ENCODE data around the gene BAD.

BAD gene

DNA sequence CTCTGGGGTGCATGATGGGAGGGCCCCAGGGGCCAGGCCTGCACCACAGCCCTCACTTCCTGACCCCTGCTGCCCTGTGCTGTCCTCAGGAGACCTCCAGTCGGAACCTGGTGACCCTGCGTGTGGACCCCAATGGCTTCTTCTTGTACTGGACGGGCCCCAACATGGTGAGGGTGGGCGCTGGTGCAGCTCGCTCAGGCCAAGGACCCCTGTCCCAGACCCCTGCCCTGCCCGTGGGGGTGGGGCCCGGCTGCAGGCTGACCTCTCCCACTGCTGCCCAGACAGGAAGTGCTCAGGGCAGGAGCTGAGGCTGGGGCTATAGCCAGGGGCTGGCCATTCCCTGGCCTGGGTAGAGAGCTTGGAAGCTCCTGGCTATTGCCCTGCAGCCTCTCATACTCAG, 30.1 kb downstream of the BAD start:
- no peak for DNase-seq (ENCODE audit: low read depth)
- TF ChIP-seq, protein P1, sequence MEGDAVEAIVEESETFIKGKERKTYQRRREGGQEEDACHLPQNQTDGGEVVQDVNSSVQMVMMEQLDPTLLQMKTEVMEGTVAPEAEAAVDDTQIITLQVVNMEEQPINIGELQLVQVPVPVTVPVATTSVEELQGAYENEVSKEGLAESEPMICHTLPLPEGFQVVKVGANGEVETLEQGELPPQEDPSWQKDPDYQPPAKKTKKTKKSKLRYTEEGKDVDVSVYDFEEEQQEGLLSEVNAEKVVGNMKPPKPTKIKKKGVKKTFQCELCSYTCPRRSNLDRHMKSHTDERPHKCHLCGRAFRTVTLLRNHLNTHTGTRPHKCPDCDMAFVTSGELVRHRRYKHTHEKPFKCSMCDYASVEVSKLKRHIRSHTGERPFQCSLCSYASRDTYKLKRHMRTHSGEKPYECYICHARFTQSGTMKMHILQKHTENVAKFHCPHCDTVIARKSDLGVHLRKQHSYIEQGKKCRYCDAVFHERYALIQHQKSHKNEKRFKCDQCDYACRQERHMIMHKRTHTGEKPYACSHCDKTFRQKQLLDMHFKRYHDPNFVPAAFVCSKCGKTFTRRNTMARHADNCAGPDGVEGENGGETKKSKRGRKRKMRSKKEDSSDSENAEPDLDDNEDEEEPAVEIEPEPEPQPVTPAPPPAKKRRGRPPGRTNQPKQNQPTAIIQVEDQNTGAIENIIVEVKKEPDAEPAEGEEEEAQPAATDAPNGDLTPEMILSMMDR (IDR thresholded peaks at IDR 0.05; ENCODE audit: low read depth, low read length), result no peak
- TF ChIP-seq POLR2A (IDR thresholded peaks at IDR 0.05; ENCODE audit: extremely low read depth, insufficient read length) (no peak), MYC (IDR thresholded peaks at IDR 0.05; ENCODE audit: low read depth, low read length) (no peak)
- TF ChIP-seq, protein P2, sequence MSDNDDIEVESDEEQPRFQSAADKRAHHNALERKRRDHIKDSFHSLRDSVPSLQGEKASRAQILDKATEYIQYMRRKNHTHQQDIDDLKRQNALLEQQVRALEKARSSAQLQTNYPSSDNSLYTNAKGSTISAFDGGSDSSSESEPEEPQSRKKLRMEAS (IDR thresholded peaks at IDR 0.05; ENCODE audit: low read depth, low read length), result no peak

DNA sequence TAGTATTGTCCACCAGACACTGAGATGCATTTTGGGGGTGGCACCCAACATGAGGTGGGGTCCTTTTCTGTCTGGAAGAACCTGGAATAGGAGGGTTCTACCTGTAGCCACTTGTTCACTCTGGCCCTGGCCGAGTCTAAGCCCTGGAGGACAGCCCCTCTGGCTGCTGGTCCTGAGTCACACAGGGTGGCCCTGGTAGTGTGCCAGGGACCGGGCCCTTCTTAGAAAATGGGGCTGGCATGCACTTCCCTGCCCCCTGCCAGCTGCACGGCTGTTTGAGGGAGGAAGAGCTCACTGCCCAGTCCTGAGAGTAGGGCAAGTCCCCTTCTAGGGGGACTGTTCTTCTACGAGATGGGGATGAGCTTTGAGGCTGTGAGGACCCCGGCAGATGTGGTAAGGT, 31.0 kb downstream of the BAD start:
- DNase-seq (ENCODE audit: low read depth), result no peak

More for the DNA sequence above, 30.1 kb downstream of the BAD start:
- H3K4me3 ChIP-seq (ENCODE audit: low read depth, low read length), result no peak overlapping the region

DNA sequence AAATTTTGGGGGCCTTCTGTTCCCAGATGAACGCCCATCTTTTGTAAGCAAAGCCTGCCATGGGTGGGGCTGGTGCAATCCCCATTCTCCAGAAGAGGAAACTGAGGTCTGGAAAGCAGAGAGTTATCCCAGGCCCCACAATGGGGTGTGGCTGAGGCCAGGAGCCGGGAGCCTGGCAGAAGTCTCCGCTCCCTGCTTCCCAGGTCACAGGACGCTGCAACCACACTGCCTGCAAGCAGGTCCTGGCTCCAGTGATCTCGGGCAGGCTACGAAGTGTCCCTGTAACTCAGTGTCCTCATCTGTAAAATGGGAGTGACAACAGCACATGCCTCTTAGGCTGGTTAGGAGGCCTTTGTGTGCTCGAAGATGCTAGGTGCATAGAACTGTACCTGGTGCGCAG, 31.4 kb downstream of the BAD start:
- no peak for TF ChIP-seq POLR2A (IDR thresholded peaks at IDR 0.05; ENCODE audit: extremely low read depth, insufficient read length)
- no peak for TF ChIP-seq MYC (IDR thresholded peaks at IDR 0.05; ENCODE audit: low read depth, low read length)
- TF ChIP-seq, protein P2 (IDR thresholded peaks at IDR 0.05; ENCODE audit: low read depth, low read length), result no peak
- TF ChIP-seq, protein P1 (IDR thresholded peaks at IDR 0.05; ENCODE audit: low read depth, low read length), result no peak
- DNase-seq (ENCODE audit: low read depth), result no peak
- H3K4me3 ChIP-seq (ENCODE audit: low read depth, low read length), result no peak overlapping the region

More for the DNA sequence above, 31.0 kb downstream of the BAD start:
- no peak overlapping the region for H3K4me3 ChIP-seq (ENCODE audit: low read depth, low read length)
- TF ChIP-seq, protein P1 (IDR thresholded peaks at IDR 0.05; ENCODE audit: low read depth, low read length), result no peak
- no peak for TF ChIP-seq MYC (IDR thresholded peaks at IDR 0.05; ENCODE audit: low read depth, low read length)
- TF ChIP-seq, protein P2 (IDR thresholded peaks at IDR 0.05; ENCODE audit: low read depth, low read length), result no peak
- no peak for TF ChIP-seq POLR2A (IDR thresholded peaks at IDR 0.05; ENCODE audit: extremely low read depth, insufficient read length)

DNA sequence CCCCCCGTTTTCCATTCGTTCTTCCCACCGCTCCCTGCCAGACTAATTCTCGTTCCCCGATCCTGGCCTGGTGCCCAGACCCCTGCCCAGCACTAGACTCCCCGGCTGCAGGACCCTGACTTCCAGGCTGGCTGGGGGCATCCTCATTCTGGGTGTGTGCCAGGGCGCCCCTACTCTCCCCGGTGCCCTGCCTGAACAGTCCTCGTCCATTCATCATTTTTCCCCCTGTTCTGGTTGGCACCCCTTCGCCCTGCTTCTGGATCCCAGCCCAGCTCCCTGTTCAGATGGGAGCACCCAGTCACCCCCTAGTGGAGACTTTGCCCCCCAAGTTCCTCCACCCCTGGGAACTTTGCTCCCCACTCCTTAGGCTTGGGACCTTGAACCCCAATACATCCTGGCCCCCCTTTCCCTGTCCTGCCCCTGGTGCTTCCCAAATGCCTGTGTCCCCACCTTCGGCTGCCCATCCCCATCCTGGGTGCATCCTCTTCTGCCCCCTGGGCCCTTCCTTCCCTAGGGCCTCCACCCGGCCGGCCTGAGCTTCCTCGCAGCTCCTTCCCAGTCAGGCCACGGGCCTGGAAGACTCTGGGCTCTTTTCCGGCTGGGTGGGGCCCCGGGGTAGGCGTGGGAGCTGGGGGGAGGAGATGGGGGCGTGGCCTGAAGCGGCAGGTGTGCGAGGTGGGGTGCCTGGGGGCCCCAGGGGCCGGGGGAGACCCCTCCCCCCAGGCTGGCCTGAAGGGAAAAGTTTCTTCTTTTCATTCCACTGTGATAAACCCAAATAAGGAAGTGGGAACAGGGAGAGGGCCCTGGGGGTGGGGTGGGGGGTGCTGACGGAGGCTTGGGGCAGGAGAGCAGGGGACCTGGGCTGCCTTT, 32.2 kb downstream of the BAD start:
- no peak for DNase-seq (ENCODE audit: low read depth)
- peak overlapping the region; percentile 60 for H3K4me3 ChIP-seq (ENCODE audit: low read depth, low read length)
- TF ChIP-seq, protein P2 (IDR thresholded peaks at IDR 0.05; ENCODE audit: low read depth, low read length), result no peak
- TF ChIP-seq, protein P1 (IDR thresholded peaks at IDR 0.05; ENCODE audit: low read depth, low read length), result peak; percentile 60
- TF ChIP-seq POLR2A (IDR thresholded peaks at IDR 0.05; ENCODE audit: extremely low read depth, insufficient read length), result no peak

DNA sequence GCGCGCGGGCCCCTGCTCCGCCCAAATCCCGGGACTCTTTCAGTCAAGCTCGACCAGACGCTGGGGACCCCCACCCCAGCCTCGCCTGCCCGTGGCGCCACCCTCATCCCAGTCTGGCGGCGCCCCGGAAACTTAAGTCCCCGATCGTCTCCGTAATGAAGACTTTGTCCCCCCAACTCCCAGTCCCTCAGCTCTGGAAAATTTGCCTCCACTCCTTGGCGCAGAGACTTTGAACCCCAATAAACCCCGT, 32.8 kb downstream of the BAD start:
- no peak for TF ChIP-seq POLR2A (IDR thresholded peaks at IDR 0.05; ENCODE audit: extremely low read depth, insufficient read length)
- no peak for TF ChIP-seq MYC (IDR thresholded peaks at IDR 0.05; ENCODE audit: low read depth, low read length)
- TF ChIP-seq, protein P1 (IDR thresholded peaks at IDR 0.05; ENCODE audit: low read depth, low read length), result no peak
- H3K4me3 ChIP-seq (ENCODE audit: low read depth, low read length), result peak overlapping the region; percentile 60
- no peak for DNase-seq (ENCODE audit: low read depth)
